Measurements from ENCODE around the gene MOSMO.

MOSMO gene

GRCh38 chr16:22120440-22120839, 112.5 kb downstream of the MOSMO start:
- no peak overlapping the region for H3K27ac ChIP-seq (ENCODE audit: low read depth, low read length)
- H3K4me3 ChIP-seq (ENCODE audit: low read length), result no peak overlapping the region
- no peak overlapping the region for H3K4me2 ChIP-seq (ENCODE audit: low read length)
- H3K9me3 ChIP-seq (ENCODE audit: control insufficient read depth, insufficient read depth, low read length), result no peaks in the 10 kb centered on the region
- TF ChIP-seq CTCF (IDR thresholded peaks at IDR 0.05; ENCODE audit: low read depth, low read length, poor library complexity, severe bottlenecking) (no peak), EZH2phosphoT487 (IDR thresholded peaks at IDR 0.05; ENCODE audit: borderline replicate concordance, low read length) (no peak)
- H3K4me1 ChIP-seq (ENCODE audit: control insufficient read depth, low read length), result no peaks in the 10 kb centered on the region
- H3F3A ChIP-seq (ENCODE audit: control insufficient read depth, insufficient read depth), result no peaks in the 10 kb centered on the region
- H3K27me3 ChIP-seq (ENCODE audit: control insufficient read depth, low read length), result 0 out of 2 replicates have a peak, but pooled peaks cover 6% of the 10 kb centered on the region
- H4K20me1 ChIP-seq (ENCODE audit: control insufficient read depth, insufficient read depth, low read depth, low read length), result no peaks in the 10 kb centered on the region
- H3K9me2 ChIP-seq (replicated peaks; ENCODE audit: control insufficient read depth, low read length), result no peaks in the 10 kb centered on the region
- no peaks in the 10 kb centered on the region for H3K36me3 ChIP-seq (ENCODE audit: control insufficient read depth, low read length)
- H3K79me2 ChIP-seq (ENCODE audit: control insufficient read depth, low read length), result no peaks in the 10 kb centered on the region

- Histone ChIP-seq H3K79me2 (ENCODE audit: control insufficient read depth, low read length) (no peaks in the 10 kb centered on the region), H3K27ac (ENCODE audit: low read depth, low read length) (no peak overlapping the region), H3K4me3 (ENCODE audit: low read length) (no peak overlapping the region), H4K20me1 (ENCODE audit: control insufficient read depth, insufficient read depth, low read depth, low read length) (no peaks in the 10 kb centered on the region), H3K9me3 (ENCODE audit: control insufficient read depth, insufficient read depth, low read length) (no peaks in the 10 kb centered on the region), H3K9me2 (replicated peaks; ENCODE audit: control insufficient read depth, low read length) (no peaks in the 10 kb centered on the region), H3K36me3 (ENCODE audit: control insufficient read depth, low read length) (no peaks in the 10 kb centered on the region), H3K27me3 (ENCODE audit: control insufficient read depth, low read length) (0 out of 2 replicates have a peak, but pooled peaks cover 6% of the 10 kb centered on the region), H3F3A (ENCODE audit: control insufficient read depth, insufficient read depth) (no peaks in the 10 kb centered on the region), H3K4me1 (ENCODE audit: control insufficient read depth, low read length) (no peaks in the 10 kb centered on the region), H3K4me2 (ENCODE audit: low read length) (no peak overlapping the region)
- TF ChIP-seq EZH2phosphoT487 (IDR thresholded peaks at IDR 0.05; ENCODE audit: borderline replicate concordance, low read length) (no peak), CTCF (IDR thresholded peaks at IDR 0.05; ENCODE audit: low read depth, low read length, poor library complexity, severe bottlenecking) (no peak)
Observed at GRCh38 chr16:22122239-22122638, 114.3 kb downstream of the MOSMO start.

GRCh38 chr16:22123146-22123545, 115.2 kb downstream of the MOSMO start:
- Histone ChIP-seq H3K4me2 (ENCODE audit: low read length) (no peak overlapping the region), H3F3A (ENCODE audit: control insufficient read depth, insufficient read depth) (no peaks in the 10 kb centered on the region), H3K27ac (ENCODE audit: low read depth, low read length) (no peak overlapping the region), H3K36me3 (ENCODE audit: control insufficient read depth, low read length) (no peaks in the 10 kb centered on the region), H3K27me3 (ENCODE audit: control insufficient read depth, low read length) (peaks cover 9% of the 10 kb centered on the region; the same call in 1 of the 2 replicates), H3K79me2 (ENCODE audit: control insufficient read depth, low read length) (no peaks in the 10 kb centered on the region), H3K4me3 (ENCODE audit: low read length) (no peak overlapping the region), H3K9me3 (ENCODE audit: control insufficient read depth, insufficient read depth, low read length) (no peaks in the 10 kb centered on the region), H4K20me1 (ENCODE audit: control insufficient read depth, insufficient read depth, low read depth, low read length) (no peaks in the 10 kb centered on the region), H3K4me1 (ENCODE audit: control insufficient read depth, low read length) (no peaks in the 10 kb centered on the region), H3K9me2 (replicated peaks; ENCODE audit: control insufficient read depth, low read length) (no peaks in the 10 kb centered on the region)
- TF ChIP-seq CTCF (IDR thresholded peaks at IDR 0.05; ENCODE audit: low read depth, low read length, poor library complexity, severe bottlenecking) (no peak), EZH2phosphoT487 (IDR thresholded peaks at IDR 0.05; ENCODE audit: borderline replicate concordance, low read length) (no peak)
